Muscle of back (tissue), 10 donors: ENCODE measurements around the gene EDRF1. TPM values are rescaled to one million over a fixed set of nuclear protein-coding genes. Genes with fewer than 3 reads are reported as not detected.

Experiments
- polyA plus RNA-seq, 10 donors: library from polyadenylated mRNA; unstranded; fragments of 120-200 nt; gene quantifications; one replicate each; pipeline ENCODE4 v1.2.1, GENCODE V29; 2013; ENCODE audit not compliant: insufficient read length in 10 of 10

The EDRF1 gene
- polyA plus RNA-seq, 10 donors = 13.5 to 27.4 (median 21.0) TPM

Other genes starting within 250 kb of the EDRF1 start
- not detected for gene TEX36, start 36.5 kb upstream of the EDRF1 start, polyA plus RNA-seq
- gene MMP21, start 56.1 kb downstream of the EDRF1 start, polyA plus RNA-seq = under 1 TPM; 0.16 to 0.56 (median 0.33) TPM
- gene UROS, start 103.5 kb downstream of the EDRF1 start, polyA plus RNA-seq = 10 to 100 TPM; 43.6 to 61.3 (median 55.9) TPM
- gene BCCIP, start 103.8 kb downstream of the EDRF1 start, polyA plus RNA-seq = 10 to 100 TPM; 51.8 to 68.3 (median 60.1) TPM
- 10 to 100 TPM; 13.1 to 22.0 (median 18.2) TPM for gene DHX32, start 161.6 kb downstream of the EDRF1 start, polyA plus RNA-seq
- 1 to 10 TPM in 1 of 10 donors, under 1 TPM in 9; 0.27 to 2.3 (median 0.68) TPM for gene FANK1, start 176.9 kb downstream of the EDRF1 start, polyA plus RNA-seq